HepG2 (cell line): ENCODE measurements around the gene AKR1A1. TPM values are rescaled to one million over a fixed set of nuclear protein-coding genes. Genes with fewer than 3 reads are reported as not detected.

Experiments
- AFF4 ChIP-seq: sonication (generic); formaldehyde crosslinking; IDR thresholded peaks from 2 replicates; pipeline ENCODE4 v1.4.0; 2020; ENCODE audit warnings: missing genetic modification reagents
- AHDC1 ChIP-seq: sonication (generic); formaldehyde crosslinking; IDR thresholded peaks from 2 replicates; pipeline ENCODE4 v1.5.1; 2020; ENCODE audit warnings: mild to moderate bottlenecking, missing genetic modification reagents, borderline replicate concordance
- AHR ChIP-seq: IDR thresholded peaks from 2 replicates; pipeline ENCODE4 v1.6.1; 2018; ENCODE audit warnings: missing genetic modification reagents, missing compliant biosample characterization
- DNMT3B ChIP-seq: conservative IDR thresholded peaks from 2 replicates; pipeline ENCODE4 v1.6.1; 2016; ENCODE audit warnings: missing biosample characterization, control low read depth
- HOXD1 ChIP-seq: sonication (generic); formaldehyde crosslinking; IDR thresholded peaks from 2 replicates; pipeline ENCODE4 v1.5.0; 2020; ENCODE audit warnings: missing genetic modification reagents
- IKZF1 ChIP-seq: fragments of 450-650 bp; IDR thresholded peaks from 2 replicates; pipeline ENCODE4 v1.7.1; 2016
- KDM2A ChIP-seq: sonication (generic); formaldehyde crosslinking; IDR thresholded peaks from 2 replicates; pipeline ENCODE4 v1.4.0; 2020; ENCODE audit warnings: low read depth, missing genetic modification reagents, borderline replicate concordance
- KLF9 ChIP-seq: IDR thresholded peaks from 2 replicates; pipeline ENCODE4 v1.6.1; 2016; ENCODE audit warnings: low read depth
- KMT2B ChIP-seq: IDR thresholded peaks from 2 replicates; pipeline ENCODE4 v1.6.1; 2016; ENCODE audit warnings: missing genetic modification reagents, missing compliant biosample characterization
- MLLT10 ChIP-seq: sonication (generic); formaldehyde crosslinking; IDR thresholded peaks from 2 replicates; pipeline ENCODE4 v1.4.0; 2020; ENCODE audit warnings: missing genetic modification reagents
- MXD3 ChIP-seq: IDR thresholded peaks from 2 replicates; pipeline ENCODE4 v1.6.1; 2016; ENCODE audit warnings: mild to moderate bottlenecking, missing biosample characterization, missing genetic modification reagents
- NFYC ChIP-seq: IDR thresholded peaks from 2 replicates; pipeline ENCODE4 v1.6.1; 2016; ENCODE audit warnings: missing genetic modification reagents, missing compliant biosample characterization
- SMAD1 ChIP-seq: sonication (generic); formaldehyde crosslinking; IDR thresholded peaks from 2 replicates; pipeline ENCODE4 v1.4.0; 2020; ENCODE audit warnings: missing genetic modification reagents, low read depth, mild to moderate bottlenecking, borderline replicate concordance
- SRSF1 ChIP-seq: fragments of 200-400 bp; formaldehyde crosslinking; optimal IDR thresholded peaks from 2 replicates; pipeline ENCODE3; 2017; ENCODE audit warnings: mild to moderate bottlenecking, low read depth, low read length, moderate library complexity
- TCF12 ChIP-seq, 2 experiments: fragments of 450-650 bp in 1 of 2; sonication (generic) in 1 of 2; formaldehyde crosslinking in 1 of 2; IDR thresholded peaks; 2 replicates each; pipeline versions ENCODE4 v1.6.1 to v1.8.0; 2017 to 2022; ENCODE audit warnings: antibody characterized with exemption in 1 of 2, mild to moderate bottlenecking in 1 of 2, missing genetic modification reagents in 1 of 2, moderate library complexity in 1 of 2
- ZNF431 ChIP-seq: sonication (generic); formaldehyde crosslinking; IDR thresholded peaks from 2 replicates; pipeline ENCODE4 v1.9.0; 2022; ENCODE audit warnings: missing genetic modification reagents, low read depth, mild to moderate bottlenecking, borderline replicate concordance
- ZNF670 ChIP-seq: sonication (generic); formaldehyde crosslinking; IDR thresholded peaks from 2 replicates; pipeline ENCODE4 v1.8.0; 2022; ENCODE audit warnings: mild to moderate bottlenecking, missing genetic modification reagents, borderline replicate concordance
- ZNF780A ChIP-seq: sonication (generic); formaldehyde crosslinking; IDR thresholded peaks from 2 replicates; pipeline ENCODE4 v1.8.0; 2022; ENCODE audit warnings: mild to moderate bottlenecking, missing genetic modification reagents, moderate library complexity
- ZNF788 ChIP-seq: sonication (generic); formaldehyde crosslinking; IDR thresholded peaks from 2 replicates; pipeline ENCODE4 v1.5.0; 2020; ENCODE audit warnings: mild to moderate bottlenecking, missing genetic modification reagents, borderline replicate concordance
- polyA plus RNA-seq, 8 experiments: library from polyadenylated mRNA; depleted of rRNA in 3 of 8; stranded (reverse) in 7 of 8; unstranded in 1 of 8; fragments of >200 nt; fragmentation: Illumina TruSeq in 4 of 8; extraction: Trizol in 4 of 8; gene quantifications; 2 replicates each; pipeline versions ENCODE4 v1.2.1 to v1.2.3, GENCODE V29; 2011 to 2016; ENCODE audit warnings: low read depth in 4 of 8, missing spikeins in 1 of 8, mixed read lengths in 1 of 8; ENCODE audit not compliant: insufficient read depth in 1 of 8
- total RNA-seq, 5 experiments: library from RNA; depleted of rRNA; stranded (reverse); fragments of >200 nt; fragmentation: Illumina TruSeq; extraction: Trizol; gene quantifications; 2 replicates each; pipeline ENCODE4 v1.2.3, GENCODE V29; 2016; ENCODE audit warnings: low read depth in 1 of 5

The AKR1A1 gene
- total and polyA plus RNA-seq, 2 of the 13 experiments (the other 11 are each of a cell fraction or from before 2014, with no cell fraction given): 181 to 217 TPM

DNA sequence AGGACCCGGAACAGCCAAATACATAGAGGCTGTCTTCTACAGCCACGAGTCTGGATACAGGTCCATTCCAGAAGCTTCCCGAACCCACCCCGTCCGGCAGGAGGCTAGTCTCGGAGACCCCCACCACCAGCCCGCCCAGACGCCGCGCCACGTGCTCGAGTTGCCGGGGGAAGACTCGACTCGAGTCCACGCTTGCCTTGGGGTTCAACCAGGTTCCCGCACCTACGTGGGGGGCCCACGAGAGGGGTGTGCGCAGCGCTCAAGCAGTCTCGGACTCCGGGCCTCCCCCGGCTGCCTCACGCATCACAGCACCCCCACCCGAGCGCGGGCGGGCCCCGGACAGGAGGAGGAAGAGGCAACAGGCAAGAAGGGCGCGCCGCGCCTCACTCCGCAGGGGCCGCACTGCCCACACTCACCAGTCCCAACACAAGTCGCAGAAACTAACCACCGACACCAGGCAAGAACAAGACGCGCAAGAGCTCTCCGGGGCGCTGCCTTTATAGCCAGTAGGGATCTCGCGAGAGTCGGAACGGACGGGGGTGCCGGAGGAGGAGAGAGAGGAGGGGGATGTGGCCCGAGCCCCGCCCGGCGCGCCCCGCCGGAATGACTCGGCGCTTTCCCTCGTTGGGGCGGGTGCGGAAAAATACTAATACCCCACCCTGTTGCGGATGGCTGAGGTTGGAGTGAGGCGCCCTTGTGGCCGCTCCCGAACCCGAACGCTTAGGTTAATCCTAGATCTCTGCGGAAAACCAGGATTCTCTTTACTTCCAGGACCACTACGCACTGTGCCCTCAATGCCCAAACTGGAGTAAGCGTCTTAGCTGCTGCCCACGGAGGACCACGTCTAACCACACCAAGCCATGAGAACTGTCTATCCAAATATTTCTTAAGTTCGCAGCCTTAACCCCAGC lies 29.0 kb upstream of the AKR1A1 start, which contains the start of gene PRDX1 (continued):
- peak; percentile 98 for TF ChIP-seq AFF4 (CRISPR knock-in tag)
- TF ChIP-seq IKZF1: no peak
- no peak for TF ChIP-seq TCF12 (IDR thresholded peaks at IDR 0.05)
- peak; percentile 70; the same call in 1 of the 2 replicates for TF ChIP-seq TCF12 (CRISPR knock-in tag; IDR thresholded peaks at IDR 0.05)
- peak; percentile 98 for TF ChIP-seq MXD3 (CRISPR knock-in tag)
- peak; percentile 93 for TF ChIP-seq KDM2A
- no peak for TF ChIP-seq SRSF1
- TF ChIP-seq ZNF780A (CRISPR knock-in tag): peak; percentile 45; the same call in 1 of the 2 replicates
- TF ChIP-seq HOXD1 (CRISPR knock-in tag): peak; percentile 89; the same call in 1 of the 2 replicates
- peak; percentile 67; the same call in 1 of the 2 replicates for TF ChIP-seq ZNF788 (CRISPR knock-in tag)
- peak; percentile 92 for TF ChIP-seq MLLT10
- TF ChIP-seq ZNF670 (CRISPR knock-in tag): peak; percentile 50; the same call in 1 of the 2 replicates
- TF ChIP-seq SMAD1 (CRISPR knock-in tag): peak; percentile 53; the same call in 1 of the 2 replicates
- TF ChIP-seq KMT2B (CRISPR knock-in tag): peak; percentile 93
- TF ChIP-seq KLF9 (CRISPR knock-in tag): peak; percentile 60; the same call in 1 of the 2 replicates
- TF ChIP-seq NFYC (CRISPR knock-in tag): peak; percentile 47
- peak; percentile 97 for TF ChIP-seq ZNF431 (CRISPR knock-in tag)
- TF ChIP-seq AHR (CRISPR knock-in tag): peak; percentile 96
- TF ChIP-seq DNMT3B (CRISPR knock-in tag): peak; percentile 98
- no peak; the same call in 1 of the 2 replicates for TF ChIP-seq AHDC1 (CRISPR knock-in tag)
